Measurements from ENCODE around the gene RETSAT.

The RETSAT gene

DNA sequence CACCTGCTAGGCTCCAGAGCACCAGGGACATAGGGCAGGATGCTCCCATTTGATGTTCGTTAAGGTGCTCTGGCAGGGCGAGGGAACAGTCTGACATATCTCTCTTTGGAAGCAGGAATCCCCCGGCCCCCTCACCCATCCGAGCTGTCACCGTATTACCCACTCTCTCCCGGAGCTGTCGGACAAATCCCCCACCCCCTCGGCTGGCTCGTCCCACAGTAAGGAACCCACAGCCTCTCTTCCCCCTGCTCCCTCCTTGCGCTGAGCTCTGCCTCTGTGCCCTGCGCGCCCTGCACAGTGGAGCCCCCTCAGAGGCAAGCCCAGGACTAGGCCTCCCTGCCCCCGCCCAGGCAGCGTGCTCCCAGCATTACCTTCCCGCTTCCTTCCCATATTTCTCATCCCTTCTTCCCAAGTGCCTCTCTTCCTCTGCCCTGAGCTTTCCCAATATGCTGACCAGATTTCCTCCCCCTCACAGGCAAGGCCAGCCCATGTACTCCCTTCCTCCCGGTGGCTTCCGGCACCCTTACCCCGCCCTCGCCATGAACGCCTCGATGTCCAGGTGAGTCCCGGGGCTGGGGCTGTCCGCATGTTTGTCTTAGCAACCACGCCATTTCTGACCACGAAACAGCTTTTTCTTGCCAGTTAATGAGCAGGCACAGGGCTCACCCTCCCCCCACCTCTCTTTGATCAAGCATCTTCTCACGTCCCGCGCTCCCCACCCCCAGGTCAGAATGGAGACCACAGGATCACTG is 50.4 kb downstream of the RETSAT start:
- DNase-seq = no peak

DNA sequence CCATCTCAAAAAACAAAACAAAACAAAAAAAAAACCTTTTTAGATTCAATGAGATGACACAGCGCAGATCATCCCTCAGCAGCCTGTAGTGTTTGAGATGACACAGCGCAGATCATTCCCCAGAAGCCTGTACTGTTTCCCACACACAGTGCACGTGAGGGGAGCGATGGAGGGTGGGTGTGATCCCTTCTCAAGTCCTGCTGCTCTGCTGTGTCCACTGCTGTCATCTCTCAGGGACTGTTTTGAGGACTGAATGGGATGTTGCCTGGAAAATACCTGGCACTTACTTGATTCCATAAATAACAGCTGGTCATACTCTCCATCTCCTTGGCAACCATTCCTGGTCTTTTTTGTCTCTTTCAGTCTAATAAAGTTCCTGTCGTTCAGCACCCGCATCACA is 52.2 kb downstream of the RETSAT start:
- DNase-seq = no peak

All from OCI-M1 (cell line).